ENCODE measurements around the gene URI1.

URI1 gene

DNA sequence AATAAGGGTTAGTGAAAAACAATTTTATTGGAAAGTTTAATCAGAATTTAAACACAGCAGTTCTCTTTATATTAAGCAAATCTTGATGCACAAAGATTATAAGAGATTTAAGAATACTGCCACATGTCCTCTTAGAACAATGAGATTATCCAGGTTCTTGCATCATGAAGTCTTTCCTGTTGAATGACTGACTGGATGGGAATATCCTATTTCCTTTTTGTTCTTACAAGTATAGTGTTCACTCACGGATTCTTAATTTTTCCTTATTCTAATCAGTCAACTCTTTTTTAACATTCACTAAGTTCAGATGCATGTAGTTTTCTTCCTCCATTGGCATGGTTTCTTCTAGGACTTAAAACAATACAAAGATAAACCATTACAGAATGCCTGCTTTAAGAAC, 10.1 kb downstream of the URI1 start:
- TF ChIP-seq, protein P1, sequence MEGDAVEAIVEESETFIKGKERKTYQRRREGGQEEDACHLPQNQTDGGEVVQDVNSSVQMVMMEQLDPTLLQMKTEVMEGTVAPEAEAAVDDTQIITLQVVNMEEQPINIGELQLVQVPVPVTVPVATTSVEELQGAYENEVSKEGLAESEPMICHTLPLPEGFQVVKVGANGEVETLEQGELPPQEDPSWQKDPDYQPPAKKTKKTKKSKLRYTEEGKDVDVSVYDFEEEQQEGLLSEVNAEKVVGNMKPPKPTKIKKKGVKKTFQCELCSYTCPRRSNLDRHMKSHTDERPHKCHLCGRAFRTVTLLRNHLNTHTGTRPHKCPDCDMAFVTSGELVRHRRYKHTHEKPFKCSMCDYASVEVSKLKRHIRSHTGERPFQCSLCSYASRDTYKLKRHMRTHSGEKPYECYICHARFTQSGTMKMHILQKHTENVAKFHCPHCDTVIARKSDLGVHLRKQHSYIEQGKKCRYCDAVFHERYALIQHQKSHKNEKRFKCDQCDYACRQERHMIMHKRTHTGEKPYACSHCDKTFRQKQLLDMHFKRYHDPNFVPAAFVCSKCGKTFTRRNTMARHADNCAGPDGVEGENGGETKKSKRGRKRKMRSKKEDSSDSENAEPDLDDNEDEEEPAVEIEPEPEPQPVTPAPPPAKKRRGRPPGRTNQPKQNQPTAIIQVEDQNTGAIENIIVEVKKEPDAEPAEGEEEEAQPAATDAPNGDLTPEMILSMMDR (IDR thresholded peaks at IDR 0.05; ENCODE audit: insufficient read depth, low read length, missing control alignments) = no peak
- POLR2A ChIA-PET = no interaction called here
- CTCF ChIA-PET = no interaction called here
- no peak for DNase-seq (ENCODE audit: low read depth, low spot score)
- no peak overlapping the region for H3K4me3 ChIP-seq (ENCODE audit: low read depth, low read length)

DNA sequence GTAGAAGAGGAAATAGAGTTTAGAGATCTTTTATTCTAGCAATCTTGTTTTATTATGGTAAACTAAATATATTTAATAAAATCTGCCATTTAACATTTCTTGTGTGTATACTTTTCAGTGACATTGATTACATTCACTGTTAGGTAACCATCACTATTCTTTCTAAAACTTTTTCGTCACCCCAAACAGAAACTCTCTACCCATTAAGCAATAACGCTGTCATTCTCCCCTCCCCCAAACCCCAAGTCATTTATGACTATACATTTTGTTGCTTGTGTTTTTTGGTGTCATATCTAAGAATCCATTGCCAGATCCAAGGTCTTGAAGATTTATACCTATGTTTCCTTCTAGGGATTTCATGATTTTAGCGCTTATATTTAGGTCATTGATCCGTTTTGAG, 10.6 kb downstream of the URI1 start:
- no peak for DNase-seq (ENCODE audit: low read depth, low spot score)
- CTCF ChIA-PET = no interaction called here
- TF ChIP-seq, protein P1 (IDR thresholded peaks at IDR 0.05; ENCODE audit: insufficient read depth, low read length, missing control alignments) = no peak
- POLR2A ChIA-PET = no interaction called here
- no peak overlapping the region for H3K4me3 ChIP-seq (ENCODE audit: low read depth, low read length)

DNA sequence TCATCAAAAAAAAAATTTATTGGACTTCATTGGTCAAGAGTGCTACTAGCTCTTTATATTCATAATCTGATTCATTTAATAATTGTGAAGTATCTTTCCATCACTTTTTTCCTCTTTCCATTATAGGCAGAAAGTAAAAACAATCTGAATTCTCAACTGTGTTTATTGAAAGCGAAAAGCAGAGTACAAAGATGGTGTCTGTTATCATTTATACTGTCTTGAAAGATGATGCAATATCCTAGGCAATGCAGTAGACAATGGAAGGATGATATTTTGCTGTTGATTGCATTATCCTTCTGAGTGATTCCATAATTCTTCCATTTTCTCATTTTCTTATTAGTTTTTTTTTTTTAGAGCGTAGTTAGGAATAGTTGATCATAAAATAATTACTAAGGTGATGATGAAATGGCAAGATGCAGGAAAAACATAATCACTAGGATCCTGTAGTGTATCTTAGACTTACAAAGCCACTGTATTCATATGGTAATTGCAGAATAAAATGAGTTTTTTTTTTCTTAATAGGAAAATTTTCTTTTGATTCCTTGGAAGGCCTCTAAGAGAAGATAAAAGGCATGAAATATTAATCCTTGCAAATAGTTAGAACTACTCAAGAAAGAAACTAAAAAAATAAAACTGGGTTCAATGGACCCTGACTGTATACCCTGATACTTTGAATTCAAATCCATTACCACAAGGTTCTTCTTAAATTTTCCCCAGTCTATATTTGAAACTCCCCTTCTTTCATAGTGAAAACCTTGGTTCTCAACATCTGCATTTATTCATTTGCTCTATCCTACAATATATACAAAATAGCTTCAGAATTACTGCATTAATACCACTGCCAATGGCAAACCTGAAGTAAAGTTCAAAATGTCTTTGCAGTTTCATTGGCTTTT, 11.6 kb downstream of the URI1 start:
- ChIA-PET CTCF (no interaction called here), POLR2A (no interaction called here)
- no peak for DNase-seq (ENCODE audit: low read depth, low spot score)
- H3K4me3 ChIP-seq (ENCODE audit: low read depth, low read length) = no peak overlapping the region
- TF ChIP-seq, protein P1 (IDR thresholded peaks at IDR 0.05; ENCODE audit: insufficient read depth, low read length, missing control alignments) = no peak

DNA sequence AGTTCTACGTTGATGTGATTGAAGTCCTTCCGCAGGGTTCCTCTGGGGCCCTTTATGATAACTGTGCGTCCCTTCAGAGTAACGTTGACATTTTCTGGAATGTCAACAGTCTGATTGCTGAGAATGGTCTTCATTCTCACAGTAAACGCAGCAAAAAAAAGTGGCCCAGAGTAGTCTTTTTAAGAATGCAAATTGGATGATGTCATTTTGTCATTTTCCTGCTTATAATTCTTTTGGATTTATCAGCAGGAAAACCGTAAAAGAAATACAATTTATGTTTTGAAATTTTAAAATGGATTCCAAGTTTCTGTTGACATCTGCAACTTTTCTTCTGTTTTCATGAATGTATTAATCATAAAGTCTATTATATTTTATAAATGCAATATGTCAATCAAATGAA, 14.8 kb downstream of the URI1 start:
- no peak overlapping the region for H3K4me3 ChIP-seq (ENCODE audit: low read depth, low read length)
- no peak for DNase-seq (ENCODE audit: low read depth, low spot score)
- POLR2A ChIA-PET = no interaction called here
- TF ChIP-seq, protein P1 (IDR thresholded peaks at IDR 0.05; ENCODE audit: insufficient read depth, low read length, missing control alignments) = no peak
- CTCF ChIA-PET = interaction anchor here (1.1 kb wide), 1 partner anchor 10 kb away, joined by 5 read pairs; no protein-coding TSS in a partner anchor

DNA sequence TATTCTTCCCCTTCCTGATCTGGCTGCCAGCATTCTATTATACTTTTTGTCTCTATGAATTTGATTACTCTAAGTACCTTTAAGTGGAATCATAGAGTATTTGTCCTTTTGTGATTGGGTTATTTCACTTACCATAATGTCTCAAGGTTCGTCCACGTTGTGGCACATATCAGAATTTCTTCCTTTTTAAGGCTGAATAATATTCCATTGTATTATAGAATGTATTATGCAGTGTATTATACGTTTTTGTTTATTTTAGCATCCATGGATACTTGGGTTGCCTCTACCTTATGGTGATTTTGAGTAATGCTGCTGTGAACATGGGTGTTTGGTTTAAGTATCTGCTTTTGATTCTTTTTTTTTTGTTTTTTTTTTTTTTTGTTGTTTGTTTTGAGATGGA, 19.3 kb downstream of the URI1 start:
- ChIA-PET CTCF (no interaction called here), POLR2A (no interaction called here)

DNA sequence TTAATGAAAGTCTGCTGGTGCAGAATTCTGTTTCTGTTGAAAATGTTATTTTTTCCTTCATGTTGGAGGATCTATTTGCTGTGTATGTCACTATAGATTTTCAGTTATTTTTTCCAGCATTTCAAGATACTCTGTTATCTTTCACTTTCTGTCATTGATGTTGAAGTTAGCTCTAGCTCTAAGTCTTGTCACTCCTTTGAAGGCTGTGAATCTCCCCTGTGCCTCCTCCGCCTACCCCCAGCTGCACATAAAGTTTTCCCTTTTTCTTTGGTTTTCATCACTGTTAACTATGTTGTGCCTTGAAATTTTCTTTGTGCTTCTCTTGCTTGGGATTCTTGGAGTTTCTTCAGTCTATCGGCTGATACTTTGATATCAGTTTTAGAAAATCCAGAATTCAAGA, 20.8 kb downstream of the URI1 start:
- H3K4me3 ChIP-seq (ENCODE audit: low read depth, low read length) = no peak overlapping the region
- CTCF ChIA-PET = no interaction called here
- TF ChIP-seq, protein P1 (IDR thresholded peaks at IDR 0.05; ENCODE audit: insufficient read depth, low read length, missing control alignments) = no peak
- POLR2A ChIA-PET = no interaction called here
- DNase-seq (ENCODE audit: low read depth, low spot score) = no peak

More for the DNA sequence above, 19.3 kb downstream of the URI1 start:
- no peak overlapping the region for H3K4me3 ChIP-seq (ENCODE audit: low read depth, low read length)
- no peak for DNase-seq (ENCODE audit: low read depth, low spot score)
- TF ChIP-seq, protein P1 (IDR thresholded peaks at IDR 0.05; ENCODE audit: insufficient read depth, low read length, missing control alignments) = no peak

All from AG04449 (cell line).